Panc1 (cell line): ENCODE measurements around the gene RAB14. TPM values are rescaled to one million over a fixed set of nuclear protein-coding genes. Genes with fewer than 3 reads are reported as not detected.

Source experiments
- ATAC-seq: fragments of 200-7000 bp; cut with Tn5 transposase; 2 replicates; pipeline ENCODE4 v1.9.1; 2020; ENCODE audit warnings: mild to moderate bottlenecking, moderate library complexity
- BruUV-seq: library from RNA; stranded (reverse); fragments of 400-500 nt; replicated peaks from 2 replicates; lab custom pipeline; 2021; lab: Mats Ljungman, UMichigan
- CTCF ChIA-PET: fragments of 300-600 bp; sonication (Branson Sonifier 250); formaldehyde crosslinking; loops from one replicate; lab custom pipeline; 2022; ENCODE audit warnings: antibody characterized with exemption; lab: Charles Lee
- POLR2A ChIA-PET: fragments of 300-600 bp; sonication (Branson Sonifier 250); formaldehyde crosslinking; loops from one replicate; lab custom pipeline; 2022; ENCODE audit warnings: antibody characterized with exemption; lab: Charles Lee
- DNase-seq: peaks from one replicate; pipeline ENCODE4 v3.0.0-alpha.2; 2010; ENCODE audit warnings: low read depth, low spot score
- H3K27ac ChIP-seq: 2 replicates; pipeline ENCODE4 v1.5.1; 2011; ENCODE audit warnings: mild to moderate bottlenecking, low read length, inconsistent platforms
- H3K27me3 ChIP-seq: fragments of 200-500 bp; sonication (Bioruptor generic); 2 replicates; pipeline ENCODE4 v1.6.0; 2014; ENCODE audit warnings: low read length, inconsistent platforms; ENCODE audit not compliant: control insufficient read depth, insufficient read depth
- H3K36me3 ChIP-seq: fragments of 200-500 bp; sonication (Bioruptor generic); 2 replicates; pipeline ENCODE4 v1.5.1; 2014; ENCODE audit warnings: inconsistent platforms, mild to moderate bottlenecking, low read length, moderate library complexity; ENCODE audit not compliant: control insufficient read depth, insufficient read depth
- H3K4me1 ChIP-seq: 2 replicates; pipeline ENCODE4 v1.5.1; 2011; ENCODE audit warnings: inconsistent platforms, mild to moderate bottlenecking, low read length, moderate library complexity; ENCODE audit not compliant: control insufficient read depth, insufficient read depth
- H3K4me3 ChIP-seq, 2 experiments: 2 replicates each; pipeline ENCODE4 v1.5.1; 2011 to 2012; ENCODE audit warnings: low read depth in 2 of 2, low read length in 2 of 2, mild to moderate bottlenecking in 2 of 2, inconsistent platforms in 1 of 2, moderate library complexity in 1 of 2
- H3K9me3 ChIP-seq: fragments of 200-500 bp; sonication (Bioruptor generic); 2 replicates; pipeline ENCODE4 v1.5.1; 2014; ENCODE audit warnings: low read depth, mild to moderate bottlenecking, inconsistent platforms, low read length, moderate library complexity; ENCODE audit not compliant: control insufficient read depth, insufficient read depth
- POLR2AphosphoS5 ChIP-seq: IDR thresholded peaks from 2 replicates; pipeline ENCODE4 v1.6.1; 2012; ENCODE audit warnings: mild to moderate bottlenecking, low read depth, low read length, moderate library complexity
- REST ChIP-seq, 2 experiments: IDR thresholded peaks; 2 replicates each; pipeline ENCODE4 v1.6.1; 2011 to 2012; ENCODE audit warnings: low read depth in 2 of 2, control low read depth in 1 of 2, low read length in 1 of 2, mild to moderate bottlenecking in 1 of 2, moderate library complexity in 1 of 2; ENCODE audit not compliant: insufficient read depth in 1 of 2
- SIN3A ChIP-seq: IDR thresholded peaks from 2 replicates; pipeline ENCODE4 v1.6.1; 2012; ENCODE audit warnings: low read depth, mild to moderate bottlenecking, low read length, moderate library complexity, borderline replicate concordance; ENCODE audit not compliant: insufficient read depth
- TCF7L2 ChIP-seq: IDR thresholded peaks from 2 replicates; pipeline ENCODE4 v1.6.1; 2011; ENCODE audit warnings: mild to moderate bottlenecking, low read depth, low read length, inconsistent platforms
- in situ Hi-C: cut with HindIII; loops from 2 replicates; pipeline ENCODE4 v1.10.0; 2016; ENCODE audit warnings: low sequenced_read_pairs, low pct_unique_long_range_greater_than_20kb
- intact Hi-C: fragments of 100-400 bp; cut with micrococcal nuclease; formaldehyde crosslinking; loops from one replicate; pipeline ENCODE4 v1.10.0; 2022; ENCODE audit not compliant: unreplicated experiment
- total RNA-seq: library from RNA; stranded (reverse); gene quantifications from one replicate; pipeline ENCODE4 v1.2.1, GENCODE V29; 2021; ENCODE audit not compliant: unreplicated experiment
- TF ChIP-seq, protein P1 (sequence below): fragments of 450-650 bp; IDR thresholded peaks from 2 replicates; pipeline ENCODE4 v1.5.1; 2017; ENCODE audit warnings: mild to moderate bottlenecking

The RAB14 gene
- total RNA-seq, 1 experiment from 2014 or later = 42.7 TPM

DNA sequence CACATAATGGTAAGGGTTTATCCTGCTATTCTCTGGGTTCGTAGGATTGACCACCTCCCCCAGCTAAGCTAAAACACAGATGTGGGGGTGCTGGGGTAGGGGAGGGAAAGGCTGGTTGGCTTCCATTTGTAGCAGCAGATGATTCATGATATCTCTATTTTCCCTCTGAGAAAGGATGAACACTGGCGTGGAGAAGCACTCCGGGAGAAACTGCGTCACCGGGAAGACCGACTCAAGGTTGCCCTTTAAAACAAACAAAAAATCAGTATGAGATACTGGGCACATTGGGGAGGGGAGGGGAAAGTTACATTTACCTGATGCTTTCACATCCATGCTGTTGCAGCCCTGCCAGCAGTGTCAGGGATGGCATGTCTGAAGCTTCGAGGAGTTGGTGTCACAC, 28.2 kb downstream of the RAB14 start:
- ATAC-seq (no peak), DNase-seq (no peak)
- intact Hi-C loops = no loop called here
- BruUV-seq = no TSS peak
- Histone ChIP-seq H3K4me1 (no peaks in the 10 kb centered on the region), H3K27ac (no peak overlapping the region), H3K27me3 (no peaks in the 10 kb centered on the region), H3K9me3 (no peaks in the 10 kb centered on the region), H3K4me3 (no peak overlapping the region), H3K36me3 (peaks cover 2% of the 10 kb centered on the region; the same call in 1 of the 2 replicates)
- POLR2A ChIA-PET = no interaction called here
- in situ Hi-C loops = no loop called here
- no peak for TF ChIP-seq SIN3A
- CTCF ChIA-PET = no interaction called here

GRCh38 chr9:121172726-121173487, 28.8 kb downstream of the RAB14 start:
- H3K27ac ChIP-seq = no peak overlapping the region
- no peaks in the 10 kb centered on the region for H3K4me1 ChIP-seq
- no TSS peak for BruUV-seq
- H3K36me3 ChIP-seq = peaks cover 2% of the 10 kb centered on the region; the same call in 1 of the 2 replicates
- DNase-seq (no peak), ATAC-seq (no peak)
- no peak for TF ChIP-seq SIN3A
- TF ChIP-seq, protein P1, sequence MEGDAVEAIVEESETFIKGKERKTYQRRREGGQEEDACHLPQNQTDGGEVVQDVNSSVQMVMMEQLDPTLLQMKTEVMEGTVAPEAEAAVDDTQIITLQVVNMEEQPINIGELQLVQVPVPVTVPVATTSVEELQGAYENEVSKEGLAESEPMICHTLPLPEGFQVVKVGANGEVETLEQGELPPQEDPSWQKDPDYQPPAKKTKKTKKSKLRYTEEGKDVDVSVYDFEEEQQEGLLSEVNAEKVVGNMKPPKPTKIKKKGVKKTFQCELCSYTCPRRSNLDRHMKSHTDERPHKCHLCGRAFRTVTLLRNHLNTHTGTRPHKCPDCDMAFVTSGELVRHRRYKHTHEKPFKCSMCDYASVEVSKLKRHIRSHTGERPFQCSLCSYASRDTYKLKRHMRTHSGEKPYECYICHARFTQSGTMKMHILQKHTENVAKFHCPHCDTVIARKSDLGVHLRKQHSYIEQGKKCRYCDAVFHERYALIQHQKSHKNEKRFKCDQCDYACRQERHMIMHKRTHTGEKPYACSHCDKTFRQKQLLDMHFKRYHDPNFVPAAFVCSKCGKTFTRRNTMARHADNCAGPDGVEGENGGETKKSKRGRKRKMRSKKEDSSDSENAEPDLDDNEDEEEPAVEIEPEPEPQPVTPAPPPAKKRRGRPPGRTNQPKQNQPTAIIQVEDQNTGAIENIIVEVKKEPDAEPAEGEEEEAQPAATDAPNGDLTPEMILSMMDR = no peak
- TF ChIP-seq TCF7L2 = no peak
- TF ChIP-seq POLR2AphosphoS5 = no peak
- no peak for TF ChIP-seq REST (IDR thresholded peaks at IDR 0.05; ENCODE audit: insufficient read depth in 1 of 2, low read depth in 2 of 2, low read length in 1 of 2)
- H3K4me3 ChIP-seq = no peak overlapping the region
- H3K9me3 ChIP-seq = no peaks in the 10 kb centered on the region
- intact Hi-C loops (no loop called here), in situ Hi-C loops (no loop called here)
- ChIA-PET CTCF (no interaction called here), POLR2A (no interaction called here)
- H3K27me3 ChIP-seq = no peaks in the 10 kb centered on the region

DNA sequence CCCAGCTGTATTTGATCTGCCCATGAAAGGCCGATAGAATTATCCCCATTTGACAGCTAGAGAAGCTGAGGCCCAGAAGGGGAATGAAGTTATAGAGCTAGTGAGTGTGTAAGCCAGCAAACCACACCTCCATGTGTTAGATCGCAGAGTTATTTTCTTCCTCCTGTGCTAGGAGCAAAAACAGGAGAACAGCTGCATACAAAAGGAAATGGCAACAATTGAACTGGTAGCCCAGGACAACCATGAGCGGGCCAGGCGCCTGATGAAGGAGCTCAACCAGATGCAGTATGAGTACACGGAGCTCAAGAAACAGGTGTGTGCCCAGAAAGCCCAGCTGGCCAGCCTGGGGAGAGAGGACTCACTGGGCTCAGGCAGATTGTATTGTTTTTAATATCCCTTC, 30.4 kb downstream of the RAB14 start:
- Histone ChIP-seq H3K4me1 (no peaks in the 10 kb centered on the region), H3K36me3 (0 out of 2 replicates have a peak, but pooled peaks cover 2% of the 10 kb centered on the region), H3K4me3 (no peak overlapping the region), H3K27ac (no peak overlapping the region), H3K9me3 (no peaks in the 10 kb centered on the region), H3K27me3 (no peaks in the 10 kb centered on the region)
- in situ Hi-C loops (no loop called here), intact Hi-C loops (no loop called here)
- no TSS peak for BruUV-seq
- DNase-seq = no peak
- POLR2A ChIA-PET = no interaction called here
- ATAC-seq = no peak
- CTCF ChIA-PET = no interaction called here
- no peak for TF ChIP-seq REST (IDR thresholded peaks at IDR 0.05; ENCODE audit: insufficient read depth in 1 of 2, low read depth in 2 of 2, low read length in 1 of 2)
- TF ChIP-seq POLR2AphosphoS5 = no peak
- TF ChIP-seq SIN3A = no peak
- TF ChIP-seq, protein P1 = no peak
- TF ChIP-seq TCF7L2 = no peak
